ENCODE results near the gene PLA1A.
"Not testable (repeated sequence)": the region's sequence is repeated elsewhere in the genome, so short reads cannot be mapped to it uniquely, and the experiment has no call there.

DNA sequence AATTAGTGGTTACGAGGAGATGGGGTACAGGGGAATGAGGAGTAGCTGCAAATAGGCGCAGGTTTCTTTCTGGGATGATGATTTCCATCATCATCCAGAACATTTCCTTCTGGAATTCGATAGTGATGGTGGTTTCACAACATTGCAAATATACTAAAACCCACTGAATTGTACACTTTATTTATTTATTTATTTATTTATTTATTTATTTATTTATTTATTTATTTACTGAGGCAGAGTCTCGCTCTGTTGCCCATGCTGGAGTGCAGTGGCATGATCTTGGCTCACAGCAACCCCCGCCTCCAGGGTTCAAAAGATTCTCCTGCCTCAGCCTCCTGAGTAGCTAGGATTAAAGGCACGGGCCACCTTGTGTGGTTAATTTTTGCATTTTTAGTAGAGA, 44.8 kb upstream of the PLA1A start:
- TF ChIP-seq, protein P1, sequence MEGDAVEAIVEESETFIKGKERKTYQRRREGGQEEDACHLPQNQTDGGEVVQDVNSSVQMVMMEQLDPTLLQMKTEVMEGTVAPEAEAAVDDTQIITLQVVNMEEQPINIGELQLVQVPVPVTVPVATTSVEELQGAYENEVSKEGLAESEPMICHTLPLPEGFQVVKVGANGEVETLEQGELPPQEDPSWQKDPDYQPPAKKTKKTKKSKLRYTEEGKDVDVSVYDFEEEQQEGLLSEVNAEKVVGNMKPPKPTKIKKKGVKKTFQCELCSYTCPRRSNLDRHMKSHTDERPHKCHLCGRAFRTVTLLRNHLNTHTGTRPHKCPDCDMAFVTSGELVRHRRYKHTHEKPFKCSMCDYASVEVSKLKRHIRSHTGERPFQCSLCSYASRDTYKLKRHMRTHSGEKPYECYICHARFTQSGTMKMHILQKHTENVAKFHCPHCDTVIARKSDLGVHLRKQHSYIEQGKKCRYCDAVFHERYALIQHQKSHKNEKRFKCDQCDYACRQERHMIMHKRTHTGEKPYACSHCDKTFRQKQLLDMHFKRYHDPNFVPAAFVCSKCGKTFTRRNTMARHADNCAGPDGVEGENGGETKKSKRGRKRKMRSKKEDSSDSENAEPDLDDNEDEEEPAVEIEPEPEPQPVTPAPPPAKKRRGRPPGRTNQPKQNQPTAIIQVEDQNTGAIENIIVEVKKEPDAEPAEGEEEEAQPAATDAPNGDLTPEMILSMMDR (IDR thresholded peaks at IDR 0.05), result not testable (repeated sequence)
- not testable (repeated sequence) for TF ChIP-seq GABPA (IDR thresholded peaks at IDR 0.05; ENCODE audit: low read depth); FOXM1 (IDR thresholded peaks at IDR 0.05; ENCODE audit: low read depth); RAD21 (IDR thresholded peaks at IDR 0.05; ENCODE audit: low read length); EP300 (IDR thresholded peaks at IDR 0.05; ENCODE audit: borderline replicate concordance in 1 of 2, low read depth in 1 of 2, low read length in 1 of 2); TCF12 (IDR thresholded peaks at IDR 0.05); GATA2 (CRISPR knock-in tag; IDR thresholded peaks at IDR 0.05); POLR2AphosphoS5 (IDR thresholded peaks at IDR 0.05; ENCODE audit: low read depth, low read length); NFIC (IDR thresholded peaks at IDR 0.05; ENCODE audit: borderline replicate concordance)
- TF ChIP-seq, protein P2, sequence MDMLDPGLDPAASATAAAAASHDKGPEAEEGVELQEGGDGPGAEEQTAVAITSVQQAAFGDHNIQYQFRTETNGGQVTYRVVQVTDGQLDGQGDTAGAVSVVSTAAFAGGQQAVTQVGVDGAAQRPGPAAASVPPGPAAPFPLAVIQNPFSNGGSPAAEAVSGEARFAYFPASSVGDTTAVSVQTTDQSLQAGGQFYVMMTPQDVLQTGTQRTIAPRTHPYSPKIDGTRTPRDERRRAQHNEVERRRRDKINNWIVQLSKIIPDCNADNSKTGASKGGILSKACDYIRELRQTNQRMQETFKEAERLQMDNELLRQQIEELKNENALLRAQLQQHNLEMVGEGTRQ (IDR thresholded peaks at IDR 0.05; ENCODE audit: borderline replicate concordance, low read depth, low read length), result not testable (repeated sequence)
- TF ChIP-seq, protein P3, sequence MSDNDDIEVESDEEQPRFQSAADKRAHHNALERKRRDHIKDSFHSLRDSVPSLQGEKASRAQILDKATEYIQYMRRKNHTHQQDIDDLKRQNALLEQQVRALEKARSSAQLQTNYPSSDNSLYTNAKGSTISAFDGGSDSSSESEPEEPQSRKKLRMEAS (IDR thresholded peaks at IDR 0.05; ENCODE audit: low read depth), result not testable (repeated sequence)
